T-helper 22 cell (primary cell): Measurements from ENCODE around the gene ALPG.

Source experiments
- DNase-seq: peaks from one replicate; pipeline ENCODE4 v3.0.0-alpha.2; 2020; ENCODE audit warnings: low read depth

ALPG gene

DNA sequence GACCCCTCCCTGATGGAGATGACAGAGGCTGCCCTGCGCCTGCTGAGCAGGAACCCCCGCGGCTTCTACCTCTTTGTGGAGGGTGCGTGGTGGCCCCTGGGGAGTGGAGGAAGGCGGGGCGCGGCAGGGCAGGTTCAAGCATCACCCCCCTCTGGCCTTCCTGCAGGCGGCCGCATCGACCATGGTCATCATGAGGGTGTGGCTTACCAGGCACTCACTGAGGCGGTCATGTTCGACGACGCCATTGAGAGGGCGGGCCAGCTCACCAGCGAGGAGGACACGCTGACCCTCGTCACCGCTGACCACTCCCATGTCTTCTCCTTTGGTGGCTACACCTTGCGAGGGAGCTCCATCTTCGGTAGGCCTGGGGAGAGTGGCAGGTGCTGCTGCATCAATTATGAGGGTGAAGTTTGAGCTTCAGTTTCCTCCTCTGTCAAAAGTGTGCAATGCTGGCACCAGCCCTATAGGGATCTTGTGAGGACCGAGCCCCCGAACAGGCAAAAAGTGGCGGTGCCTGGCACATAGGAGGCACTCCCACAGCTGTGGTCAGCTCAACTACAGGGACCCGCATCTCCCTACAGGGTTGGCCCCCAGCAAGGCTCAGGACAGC lies 51.5 kb downstream of the ALPG start:
- no peak for DNase-seq

DNA sequence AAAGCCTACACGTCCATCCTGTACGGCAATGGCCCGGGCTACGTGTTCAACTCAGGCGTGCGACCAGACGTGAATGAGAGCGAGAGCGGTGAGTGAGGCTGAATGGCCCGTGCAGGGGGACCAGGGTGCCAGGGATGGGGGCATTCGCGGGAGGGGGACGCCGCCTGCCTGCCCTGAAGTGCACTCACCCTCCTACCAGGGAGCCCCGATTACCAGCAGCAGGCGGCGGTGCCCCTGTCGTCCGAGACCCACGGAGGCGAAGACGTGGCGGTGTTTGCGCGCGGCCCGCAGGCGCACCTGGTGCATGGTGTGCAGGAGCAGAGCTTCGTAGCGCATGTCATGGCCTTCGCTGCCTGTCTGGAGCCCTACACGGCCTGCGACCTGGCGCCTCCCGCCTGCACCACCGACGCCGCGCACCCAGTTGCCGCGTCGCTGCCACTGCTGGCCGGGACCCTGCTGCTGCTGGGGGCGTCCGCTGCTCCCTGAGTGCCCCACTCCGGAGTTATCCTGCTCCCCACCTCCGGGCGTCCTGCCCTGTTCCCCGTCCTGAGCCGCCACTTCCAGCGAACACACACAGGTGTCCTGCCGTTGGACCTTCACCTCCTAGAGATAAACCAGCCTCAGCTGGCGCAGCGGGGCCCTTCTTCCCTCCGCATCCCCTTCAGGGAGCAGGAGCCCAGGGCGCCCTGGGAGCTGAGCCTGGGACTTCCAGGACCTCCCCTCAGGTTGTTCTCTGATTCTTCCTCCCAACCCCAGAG lies 52.2 kb downstream of the ALPG start:
- no peak for DNase-seq

DNA sequence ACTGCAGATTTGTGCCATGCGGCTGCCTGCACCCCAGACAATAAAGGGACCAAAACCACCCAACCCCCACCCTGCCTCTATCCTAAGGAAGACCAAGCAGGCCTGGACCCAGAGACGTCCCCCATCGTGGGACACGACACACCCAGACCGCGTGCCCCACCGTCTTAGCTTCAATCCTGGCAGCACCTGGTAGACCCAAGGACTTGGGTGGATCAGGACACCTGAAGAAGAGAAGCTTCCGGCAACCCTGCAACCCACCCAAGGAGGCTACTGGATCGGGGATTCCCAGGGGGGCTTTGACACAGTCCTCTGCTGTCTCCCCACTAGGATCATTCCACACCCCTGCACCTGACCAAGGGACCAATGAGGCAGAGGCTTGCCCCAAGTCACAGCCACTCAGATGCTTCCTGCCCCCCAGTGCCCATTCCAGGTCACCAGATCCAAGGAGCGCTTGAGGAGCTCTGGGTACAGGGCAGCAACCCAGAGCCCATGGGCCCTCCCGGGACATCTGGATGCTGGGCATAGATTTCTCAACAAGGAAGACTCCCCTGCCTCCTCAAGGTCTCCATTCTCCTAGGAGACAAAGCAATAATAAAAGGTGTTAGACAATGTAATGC lies 52.9 kb downstream of the ALPG start:
- no peak for DNase-seq

DNA sequence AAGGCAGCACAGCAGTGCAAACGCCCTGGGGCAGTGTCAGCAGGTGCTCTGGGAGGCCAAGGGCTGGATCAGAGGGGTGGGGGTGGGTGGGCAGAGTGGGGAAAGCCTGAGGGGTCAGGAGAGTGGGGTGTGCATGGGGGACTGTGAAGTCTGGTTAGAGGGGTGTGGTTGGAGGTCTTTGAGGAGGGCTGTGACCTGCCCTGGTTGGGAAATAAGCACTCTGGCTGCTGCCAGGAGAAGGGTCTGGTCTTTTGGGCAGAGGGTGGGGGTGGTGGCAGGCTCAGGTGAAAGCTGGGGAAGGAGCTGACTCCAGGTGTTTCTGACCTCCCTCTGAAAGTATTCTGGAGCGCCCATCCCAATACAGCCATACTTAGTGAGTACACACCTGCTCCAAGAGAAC lies 53.5 kb downstream of the ALPG start:
- DNase-seq, result no peak
